IMR-90 (cell line): ENCODE data around the gene GPHB5. TPM values are rescaled to one million over a fixed set of nuclear protein-coding genes. Genes with fewer than 3 reads are reported as not detected.

ENCODE experiments used
- ATAC-seq: fragments of 200-7000 bp; cut with Tn5 transposase; 2 replicates; pipeline ENCODE4 v1.9.1; 2020; ENCODE audit warnings: low read depth, mild to moderate bottlenecking, moderate library complexity
- BruUV-seq: library from RNA; stranded (reverse); fragments of 400-500 nt; replicated peaks from 2 replicates; lab custom pipeline; 2021; lab: Mats Ljungman, UMichigan
- CTCF ChIA-PET: fragments of 300-600 bp; formaldehyde crosslinking; extraction: SDS; loops from one replicate; lab custom pipeline; 2021; ENCODE audit warnings: antibody characterized with exemption; lab: Yijun Ruan, JAX
- POLR2A ChIA-PET: fragments of 300-600 bp; sonication (Branson Sonifier 250); formaldehyde crosslinking; loops from one replicate; lab custom pipeline; 2022; ENCODE audit warnings: antibody characterized with exemption; ENCODE audit not compliant: unreplicated experiment; lab: Charles Lee
- DNase-seq: peaks from one replicate; pipeline ENCODE4 v3.0.0; 2013
- H2AFZ ChIP-seq: replicated peaks from 2 replicates; pipeline ENCODE3; 2013; ENCODE audit warnings: low read length, mild to moderate bottlenecking; ENCODE audit not compliant: poor library complexity
- H2AK5ac ChIP-seq: 2 replicates; pipeline ENCODE4 v1.6.1; 2013; ENCODE audit warnings: low read depth, low read length, inconsistent platforms
- H2AK9ac ChIP-seq: replicated peaks from 2 replicates; pipeline ENCODE3; 2013; ENCODE audit warnings: mild to moderate bottlenecking, low read depth, low read length, moderate library complexity; ENCODE audit not compliant: poor library complexity
- H2BK120ac ChIP-seq: 2 replicates; pipeline ENCODE4 v1.6.1; 2013; ENCODE audit warnings: low read depth, low read length, inconsistent platforms
- H2BK15ac ChIP-seq: 3 replicates; pipeline ENCODE4 v1.6.1; 2013; ENCODE audit warnings: low read depth, low read length, inconsistent platforms
- H2BK20ac ChIP-seq: 2 replicates; pipeline ENCODE4 v1.6.1; 2013; ENCODE audit warnings: low read depth, mild to moderate bottlenecking, inconsistent platforms, low read length, moderate library complexity
- H2BK5ac ChIP-seq: 2 replicates; pipeline ENCODE4 v1.6.1; 2013; ENCODE audit warnings: mild to moderate bottlenecking, low read depth, low read length, inconsistent platforms; ENCODE audit not compliant: poor library complexity, severe bottlenecking
- H3K14ac ChIP-seq: replicated peaks from 2 replicates; pipeline ENCODE4 v1.6.1; 2013; ENCODE audit warnings: low read depth, low read length, inconsistent platforms
- H3K18ac ChIP-seq: 2 replicates; pipeline ENCODE4 v1.6.1; 2013; ENCODE audit warnings: low read depth, low read length, control low read depth
- H3K23ac ChIP-seq: 2 replicates; pipeline ENCODE4 v1.6.1; 2013; ENCODE audit warnings: low read depth, low read length, inconsistent platforms
- H3K27ac ChIP-seq: 2 replicates; pipeline ENCODE4 v1.5.1; 2013; ENCODE audit warnings: mild to moderate bottlenecking, control low read depth, low read length; ENCODE audit not compliant: insufficient read depth
- H3K27me3 ChIP-seq: 2 replicates; pipeline ENCODE4 v1.6.1; 2013; ENCODE audit warnings: low read length; ENCODE audit not compliant: control insufficient read depth, insufficient read depth
- H3K36me3 ChIP-seq: 2 replicates; pipeline ENCODE4 v1.6.1; 2013; ENCODE audit warnings: low read length, mixed read lengths; ENCODE audit not compliant: control insufficient read depth, insufficient read depth
- H3K4ac ChIP-seq: 2 replicates; pipeline ENCODE4 v1.6.1; 2013; ENCODE audit warnings: low read depth, low read length, inconsistent platforms
- H3K4me1 ChIP-seq: 2 replicates; pipeline ENCODE4 v1.6.1; 2013; ENCODE audit warnings: low read length, mixed read lengths; ENCODE audit not compliant: control insufficient read depth, insufficient read depth
- H3K4me2 ChIP-seq: 2 replicates; pipeline ENCODE4 v1.6.1; 2013; ENCODE audit warnings: low read depth, mild to moderate bottlenecking, control low read depth, low read length, moderate library complexity
- H3K4me3 ChIP-seq: 2 replicates; pipeline ENCODE4 v1.5.1; 2013; ENCODE audit warnings: low read depth, mild to moderate bottlenecking, control low read depth, low read length, moderate library complexity; ENCODE audit not compliant: insufficient read depth
- H3K56ac ChIP-seq: 2 replicates; pipeline ENCODE4 v1.6.1; 2013; ENCODE audit warnings: low read length, inconsistent platforms; ENCODE audit not compliant: insufficient read depth; ENCODE audit errors: extremely low read depth
- H3K79me1 ChIP-seq, 2 experiments: 2 replicates each; pipeline ENCODE4 v1.6.1; 2013; ENCODE audit warnings: low read length in 2 of 2, inconsistent platforms in 1 of 2, low read depth in 1 of 2
- H3K9ac ChIP-seq: 2 replicates; pipeline ENCODE4 v1.6.1; 2013; ENCODE audit warnings: low read depth, low read length, control low read depth
- H3K9me1 ChIP-seq: 2 replicates; pipeline ENCODE4 v1.6.1; 2013; ENCODE audit warnings: low read length, inconsistent platforms; ENCODE audit not compliant: insufficient read depth
- H3K9me3 ChIP-seq: 2 replicates; pipeline ENCODE4 v1.6.1; 2013; ENCODE audit warnings: low read length; ENCODE audit not compliant: control insufficient read depth, insufficient read depth
- H4K20me1 ChIP-seq: 2 replicates; pipeline ENCODE4 v1.6.1; 2013; ENCODE audit warnings: low read length, inconsistent platforms; ENCODE audit not compliant: insufficient read depth
- H4K5ac ChIP-seq: 2 replicates; pipeline ENCODE4 v1.6.1; 2013; ENCODE audit warnings: mild to moderate bottlenecking, low read depth, low read length, control low read depth
- H4K8ac ChIP-seq, 2 experiments: 2 replicates each; pipeline ENCODE4 v1.6.1; 2013; ENCODE audit warnings: low read depth in 2 of 2, low read length in 2 of 2, control low read depth in 1 of 2, inconsistent platforms in 1 of 2
- H4K91ac ChIP-seq: 2 replicates; pipeline ENCODE4 v1.6.1; 2013; ENCODE audit warnings: low read depth, low read length, inconsistent platforms; ENCODE audit not compliant: insufficient read depth
- BHLHE40 ChIP-seq: fragments of 150-350 bp; IDR thresholded peaks from 2 replicates; pipeline ENCODE4 v1.6.1; 2016; ENCODE audit warnings: mild to moderate bottlenecking, low read depth, low read length
- CEBPB ChIP-seq: IDR thresholded peaks from 2 replicates; pipeline ENCODE4 v1.6.1; 2012; ENCODE audit warnings: low read depth, low read length, improper control_type of control experiment
- CHD1 ChIP-seq: IDR thresholded peaks from 2 replicates; pipeline ENCODE4 v1.6.1; 2012; ENCODE audit warnings: low read depth, low read length, improper control_type of control experiment
- ELK1 ChIP-seq: fragments of 150-350 bp; IDR thresholded peaks from 2 replicates; pipeline ENCODE4 v1.6.1; 2016; ENCODE audit warnings: low read depth, mild to moderate bottlenecking, low read length, moderate library complexity, borderline replicate concordance
- FOS ChIP-seq: fragments of 150-350 bp; IDR thresholded peaks from 2 replicates; pipeline ENCODE4 v1.6.1; 2016; ENCODE audit warnings: low read depth, low read length
- MAFK ChIP-seq: IDR thresholded peaks from 2 replicates; pipeline ENCODE4 v1.6.1; 2012; ENCODE audit warnings: low read depth, low read length, improper control_type of control experiment
- MAZ ChIP-seq: IDR thresholded peaks from 2 replicates; pipeline ENCODE4 v1.6.1; 2012; ENCODE audit warnings: low read depth, mild to moderate bottlenecking, low read length, improper control_type of control experiment, moderate library complexity, borderline replicate concordance
- MXI1 ChIP-seq: IDR thresholded peaks from 2 replicates; pipeline ENCODE4 v1.6.1; 2012; ENCODE audit warnings: low read depth, mild to moderate bottlenecking, low read length, moderate library complexity, borderline replicate concordance
- NFE2L2 ChIP-seq: fragments of 150-350 bp; IDR thresholded peaks from 2 replicates; pipeline ENCODE4 v1.6.1; 2016; ENCODE audit warnings: low read depth, mild to moderate bottlenecking, low read length
- POLR2A ChIP-seq: IDR thresholded peaks from 2 replicates; pipeline ENCODE4 v1.6.1; 2012; ENCODE audit warnings: mild to moderate bottlenecking, low read depth, low read length
- RAD21 ChIP-seq: IDR thresholded peaks from 2 replicates; pipeline ENCODE4 v1.6.1; 2012; ENCODE audit warnings: low read length, improper control_type of control experiment
- RCOR1 ChIP-seq: IDR thresholded peaks from 2 replicates; pipeline ENCODE4 v1.6.1; 2012; ENCODE audit warnings: mild to moderate bottlenecking, low read length, improper control_type of control experiment; ENCODE audit not compliant: insufficient replicate concordance
- RFX5 ChIP-seq: IDR thresholded peaks from 2 replicates; pipeline ENCODE4 v1.8.0; 2012; ENCODE audit warnings: low read depth, mild to moderate bottlenecking, low read length, moderate library complexity
- SMC3 ChIP-seq: fragments of 150-350 bp; IDR thresholded peaks from 2 replicates; pipeline ENCODE4 v1.6.1; 2016; ENCODE audit warnings: low read depth, mild to moderate bottlenecking, antibody characterized with exemption, low read length, moderate library complexity
- USF2 ChIP-seq: fragments of 150-350 bp; IDR thresholded peaks from 2 replicates; pipeline ENCODE4 v1.6.1; 2017; ENCODE audit warnings: mild to moderate bottlenecking, antibody characterized with exemption, low read length, low read depth
- WGBS, 2 experiments: methylation state at CpG; one replicate each; pipeline versions ENCODE4 v1.1.5 to v1.1.7; 2013; ENCODE audit warnings: missing lambda C conversion rate in 2 of 2; ENCODE audit not compliant: insufficient read length in 1 of 2; ENCODE audit errors: extremely low coverage in 2 of 2; 5-methylcytosine and 5-hydroxymethylcytosine counted together
- dilution Hi-C: fragments of 300-500 bp; cut with HindIII; formaldehyde crosslinking; loops from one replicate; pipeline ENCODE4 v1.14.3; 2018; ENCODE audit warnings: low sequenced_read_pairs; ENCODE audit not compliant: unreplicated experiment
- in situ Hi-C: fragments of 300-500 bp; cut with MboI; formaldehyde crosslinking; loops from 3 replicates; pipeline ENCODE4 v1.14.3; 2019; ENCODE audit warnings: low sequenced_read_pairs, inconsistent platforms, mixed read lengths
- intact Hi-C: fragments of 100-400 bp; cut with micrococcal nuclease; formaldehyde crosslinking; loops from 2 replicates; pipeline ENCODE4 v1.10.0; 2022
- polyA plus RNA-seq, 3 experiments: library from polyadenylated mRNA; depleted of rRNA; stranded (reverse); fragments of >200 nt; gene quantifications; 2 replicates each; pipeline ENCODE4 v1.2.3, GENCODE V29; 2012; ENCODE audit warnings: low replicate concordance in 1 of 3
- total RNA-seq: library from RNA; depleted of rRNA; stranded (reverse); fragments of >200 nt; gene quantifications from 2 replicates; pipeline ENCODE4 v1.2.3, GENCODE V29; 2012

Gene GPHB5
- total and polyA plus RNA-seq, 2 of the 4 experiments (the other 2 are of a cell fraction): not detected

- no peaks in the 10 kb centered on the region for H3K9me3 ChIP-seq
- intact Hi-C loops (no loop called here), in situ Hi-C loops (no loop called here), dilution Hi-C loops (no loop called here)
- H3K23ac ChIP-seq: no peak overlapping the region
- POLR2A ChIA-PET: no interaction called here
- H4K5ac ChIP-seq: no peak overlapping the region
- no peak overlapping the region for H4K91ac ChIP-seq
- H2AFZ ChIP-seq: no peak overlapping the region
- WGBS, 2 experiments: no CpG with 5 or more reads among the region's 6 CpGs
- H2BK15ac ChIP-seq: no peak overlapping the region
- no peaks in the 10 kb centered on the region for H3K4me1 ChIP-seq
- peaks cover 6% of the 10 kb centered on the region for H3K27me3 ChIP-seq
- no peak overlapping the region for H3K18ac ChIP-seq
- CTCF ChIA-PET: no interaction called here
- H2BK20ac ChIP-seq: no peak overlapping the region
- no peak overlapping the region for H3K56ac ChIP-seq
- no peaks in the 10 kb centered on the region for H3K9me1 ChIP-seq
- no peak overlapping the region for H3K4ac ChIP-seq
- no peaks in the 10 kb centered on the region for H4K20me1 ChIP-seq
- H3K14ac ChIP-seq: no peak overlapping the region
- H4K8ac ChIP-seq: no peak overlapping the region
- H3K9ac ChIP-seq: no peak overlapping the region
- H2AK9ac ChIP-seq: no peak overlapping the region
- no peak overlapping the region for H3K27ac ChIP-seq
- H2BK5ac ChIP-seq: no peak overlapping the region
- no peaks in the 10 kb centered on the region for H3K79me1 ChIP-seq
- H3K36me3 ChIP-seq: no peaks in the 10 kb centered on the region
- no peak overlapping the region for H3K4me2 ChIP-seq
- H2AK5ac ChIP-seq: no peak overlapping the region
- BruUV-seq: no TSS peak
- no peak for ATAC-seq
- no peak for DNase-seq
- H3K4me3 ChIP-seq: no peak overlapping the region
- no peak overlapping the region for H2BK120ac ChIP-seq
- no peak for TF ChIP-seq ELK1
- TF ChIP-seq RFX5: no peak
- no peak for TF ChIP-seq CEBPB
- no peak for TF ChIP-seq POLR2A
- no peak for TF ChIP-seq SMC3
- no peak for TF ChIP-seq MAZ
- TF ChIP-seq USF2: no peak
- no peak for TF ChIP-seq FOS
- no peak for TF ChIP-seq NFE2L2
- no peak for TF ChIP-seq CHD1
- no peak for TF ChIP-seq BHLHE40
- TF ChIP-seq MAFK: no peak
- no peak for TF ChIP-seq RCOR1
- TF ChIP-seq RAD21: no peak
- TF ChIP-seq MXI1: no peak
These were observed 10.3 kb upstream of the GPHB5 start for GRCh38 chr14:63328787-63329737.
